Tibial nerve (tissue), 4 donors: ENCODE measurements around the gene GLA. TPM values are rescaled to one million over a fixed set of nuclear protein-coding genes. Genes with fewer than 3 reads are reported as not detected.

ENCODE experiments used
- DNase-seq, 2 donors: peaks; one replicate each; pipeline ENCODE4 v3.0.0-alpha.2; 2019; ENCODE audit warnings: low spot score in 2 of 2
- H3K27ac ChIP-seq, 4 donors: fragments of 200-600 bp; sonication (generic) in 3 of 4; one replicate each; pipeline ENCODE4 v1.5.1; 2017 to 2019; ENCODE audit warnings: mild to moderate bottlenecking in 1 of 4
- H3K27me3 ChIP-seq, 2 donors: fragments of 200-600 bp; sonication (generic) in 1 of 2; one replicate each; pipeline versions ENCODE4 v1.5.1 to v1.6.0; 2017 to 2019
- H3K36me3 ChIP-seq, 3 donors: fragments of 200-600 bp; sonication (generic); one replicate each; pipeline ENCODE4 v1.5.1; 2018 to 2019
- H3K4me1 ChIP-seq, 4 donors: fragments of 200-600 bp; sonication (generic) in 3 of 4; one replicate each; pipeline ENCODE4 v1.5.1; 2017 to 2019
- H3K4me3 ChIP-seq, 4 donors: fragments of 200-600 bp; sonication (generic) in 3 of 4; one replicate each; pipeline ENCODE4 v1.5.1; 2017 to 2019; ENCODE audit warnings: mild to moderate bottlenecking in 1 of 4, moderate library complexity in 1 of 4
- H3K9me3 ChIP-seq, 4 donors: fragments of 200-600 bp; sonication (generic) in 3 of 4; one replicate each; pipeline ENCODE4 v1.5.1; 2017 to 2019
- CTCF ChIP-seq, 5 experiments: fragments of 200-600 bp in 3 of 5; fragments of 450-650 bp in 2 of 5; sonication (generic) in 3 of 5; IDR thresholded peaks; one replicate each; pipeline ENCODE4 v1.5.1; 2016 to 2019; ENCODE audit warnings: antibody characterized with exemption in 5 of 5, mild to moderate bottlenecking in 3 of 5, moderate library complexity in 2 of 5
- EP300 ChIP-seq, 2 donors: sonication (generic); formaldehyde crosslinking; IDR thresholded peaks; one replicate each; pipeline ENCODE4 v1.6.1; 2017; ENCODE audit warnings: antibody characterized with exemption in 2 of 2, mild to moderate bottlenecking in 1 of 2
- POLR2A ChIP-seq, 2 donors: fragments of 450-650 bp; IDR thresholded peaks; one replicate each; pipeline ENCODE4 v1.6.1; 2017; ENCODE audit warnings: antibody characterized with exemption in 2 of 2, mild to moderate bottlenecking in 2 of 2, moderate library complexity in 2 of 2
- WGBS, 2 donors: methylation state at CpG; one replicate each; pipeline ENCODE4 v1.1.5; 2018; 5-methylcytosine and 5-hydroxymethylcytosine counted together
- total RNA-seq, 4 donors: library from RNA; depleted of rRNA; stranded (reverse); fragments of >200 nt; gene quantifications; one replicate each; pipeline ENCODE4 v1.1.0, GENCODE V29; 2016

The GLA gene
- total RNA-seq, 4 donors from 2014 or later = 18.1 to 20.1 (median 19.2) TPM

GRCh38 chrX:101417981-101418841, 10.5 kb upstream of the GLA start:
- Histone ChIP-seq H3K27me3 (peaks cover 0 to 12% of the 10 kb centered on the region in 2 donors), H3K9me3 (no peaks in the 10 kb centered on the region), H3K4me1 (peaks cover 0 to 42% (median 2%) of the 10 kb centered on the region in 4 donors), H3K27ac (peak overlapping the region; percentile 91 to 96 (median 94)), H3K36me3 (peaks cover 0 to 8% (median 0%) of the 10 kb centered on the region in 3 donors), H3K4me3 (peak overlapping the region; percentile 42 to 70 (median 50))
- TF ChIP-seq CTCF (IDR thresholded peaks at IDR 0.05) (no peak), POLR2A (IDR thresholded peaks at IDR 0.05) (peak in 1 of 2 donors; percentile 30), EP300 (IDR thresholded peaks at IDR 0.05) (peak in 1 of 2 donors; percentile 61)
- WGBS, 2 donors = 1 to 28% methylated on average over 34 to 56 of the region's 56 CpGs
- DNase-seq = peak; percentile 23 to 36

DNA sequence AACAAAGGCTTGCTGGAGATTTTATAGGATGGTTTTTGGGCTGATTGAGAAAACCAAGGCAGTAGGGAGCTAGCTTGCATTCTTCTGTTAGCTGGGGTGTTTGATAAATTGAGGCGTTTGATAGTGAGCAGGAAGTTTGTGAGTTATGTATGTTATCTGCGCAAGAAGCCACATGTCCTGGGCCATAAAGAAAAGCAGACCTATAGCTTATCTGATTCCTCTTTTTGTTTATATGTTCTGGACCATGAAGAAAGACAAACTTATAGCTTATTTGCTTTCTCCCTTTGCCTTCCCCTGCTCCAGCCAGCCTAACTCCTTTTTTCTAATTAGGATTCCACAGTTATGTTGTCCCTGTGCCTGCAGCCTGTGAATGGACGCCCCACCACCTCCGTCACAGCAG, 9.5 kb upstream of the GLA start:
- peak overlapping the region in 3 of 4 donors; percentile 91 to 96 (median 92) for H3K27ac ChIP-seq
- H3K36me3 ChIP-seq = peaks cover 0 to 10% (median 0%) of the 10 kb centered on the region in 3 donors
- no peak for TF ChIP-seq CTCF (IDR thresholded peaks at IDR 0.05)
- no peak for TF ChIP-seq EP300 (IDR thresholded peaks at IDR 0.05)
- TF ChIP-seq POLR2A (IDR thresholded peaks at IDR 0.05) = no peak
- H3K27me3 ChIP-seq = peaks cover 0 to 19% of the 10 kb centered on the region in 2 donors
- no peak for DNase-seq
- peaks cover 0 to 47% (median 2%) of the 10 kb centered on the region in 4 donors for H3K4me1 ChIP-seq
- WGBS, 2 donors = 63 to 67% methylated on average over 4 of the region's 4 CpGs
- no peak overlapping the region for H3K4me3 ChIP-seq
- no peaks in the 10 kb centered on the region for H3K9me3 ChIP-seq

- whole genome bisulfite sequencing, 2 donors = 88 to 100% methylated on average over 7 of the region's 7 CpGs
- Histone ChIP-seq H3K4me1 (peaks cover 0 to 51% (median 2%) of the 10 kb centered on the region in 4 donors), H3K4me3 (no peak overlapping the region), H3K27me3 (peaks cover 0 to 24% of the 10 kb centered on the region in 2 donors), H3K9me3 (no peaks in the 10 kb centered on the region), H3K27ac (peak overlapping the region in 1 of 4 donors; percentile 96), H3K36me3 (peaks cover 0 to 15% (median 0%) of the 10 kb centered on the region in 3 donors)
- TF ChIP-seq CTCF (IDR thresholded peaks at IDR 0.05) (no peak), POLR2A (IDR thresholded peaks at IDR 0.05) (no peak), EP300 (IDR thresholded peaks at IDR 0.05) (no peak)
- DNase-seq = no peak
Observed at GRCh38 chrX:101416691-101417090, 9.0 kb upstream of the GLA start.

GRCh38 chrX:101415180-101416145, 7.7 kb upstream of the GLA start:
- no peaks in the 10 kb centered on the region for H3K9me3 ChIP-seq
- H3K36me3 ChIP-seq = peaks cover 0 to 16% (median 0%) of the 10 kb centered on the region in 3 donors
- no peak overlapping the region for H3K4me3 ChIP-seq
- H3K27ac ChIP-seq = peak overlapping the region; percentile 59 to 88 (median 82)
- peaks cover 0 to 58% (median 3%) of the 10 kb centered on the region in 4 donors for H3K4me1 ChIP-seq
- H3K27me3 ChIP-seq = peaks cover 0 to 24% of the 10 kb centered on the region in 2 donors
- WGBS, 2 donors = 35 to 38% methylated on average over 11 to 12 of the region's 12 CpGs
- DNase-seq = peak in 1 of 2 donors; percentile 39
- peak; percentile 57 to 82 (median 74) for TF ChIP-seq CTCF (IDR thresholded peaks at IDR 0.05)
- no peak for TF ChIP-seq POLR2A (IDR thresholded peaks at IDR 0.05)
- no peak for TF ChIP-seq EP300 (IDR thresholded peaks at IDR 0.05)
